Measurements from ENCODE around the gene EVI5. TPM values are rescaled to one million over a fixed set of nuclear protein-coding genes. Genes with fewer than 3 reads are reported as not detected.
A peak's percentile ranks its signal among the peaks of the same experiment; 100 is the strongest.

The EVI5 gene
- total and polyA plus RNA-seq, 10 of the 15 experiments (the other 5 are each of a cell fraction or from before 2014, with no cell fraction given): 0.27 to 6.8 (median 1.7) TPM

GRCh38 chr1:92485381-92486250 is 299.3 kb downstream of the EVI5 start (continued):
- TF ChIP-seq CEBPZ (IDR thresholded peaks at IDR 0.05; ENCODE audit: low read depth, low read length) (no peak), BHLHE40 (IDR thresholded peaks at IDR 0.05; ENCODE audit: borderline replicate concordance in 1 of 2, low read depth in 2 of 2, low read length in 1 of 2) (peak in 1 of 2 experiments; percentile 54; a peak in 2 of 4 replicates), MTA3 (IDR thresholded peaks at IDR 0.05; ENCODE audit: borderline replicate concordance, low read length) (0 out of 2 replicates have a peak, but pooled peaks have one; percentile 15), GABPA (IDR thresholded peaks at IDR 0.05; ENCODE audit: low read depth) (no peak), NR2C2 (IDR thresholded peaks at IDR 0.05; ENCODE audit: borderline replicate concordance, control insufficient read depth, insufficient read length, low read depth) (no peak), EED (IDR thresholded peaks at IDR 0.05; ENCODE audit: low read depth) (peak; percentile 57; the same call in 1 of the 2 replicates), ESRRA (IDR thresholded peaks at IDR 0.05; ENCODE audit: low read length) (no peak), CREM (IDR thresholded peaks at IDR 0.05; ENCODE audit: low read depth) (no peak), E4F1 (IDR thresholded peaks at IDR 0.05; ENCODE audit: borderline replicate concordance, partially characterized antibody) (no peak), SMC3 (IDR thresholded peaks at IDR 0.05; ENCODE audit: borderline replicate concordance, low read length) (peak; percentile 41; the same call in 1 of the 2 replicates), FOS (IDR thresholded peaks at IDR 0.05; ENCODE audit: borderline replicate concordance, extremely low read depth, insufficient read length) (no peak), NR2F1 (conservative IDR thresholded peaks at IDR 0.05) (peak; percentile 58), TCF7 (IDR thresholded peaks at IDR 0.05; ENCODE audit: borderline replicate concordance) (no peak; the same call in 1 of the 2 replicates), CBX3 (IDR thresholded peaks at IDR 0.05; ENCODE audit: borderline replicate concordance, low read depth) (no peak), MYB (IDR thresholded peaks at IDR 0.05; ENCODE audit: borderline replicate concordance, low read depth, low read length) (no peak), NR2C1 (IDR thresholded peaks at IDR 0.05) (no peak), BACH1 (IDR thresholded peaks at IDR 0.05; ENCODE audit: borderline replicate concordance) (peak; percentile 44; the same call in 1 of the 2 replicates), HDGF (IDR thresholded peaks at IDR 0.05) (no peak), PBX3 (IDR thresholded peaks at IDR 0.05; ENCODE audit: insufficient replicate concordance, low read depth, low read length) (no peak), TBL1XR1 (IDR thresholded peaks at IDR 0.05; ENCODE audit: low read depth, low read length) (no peak), HDAC6 (IDR thresholded peaks at IDR 0.05; ENCODE audit: unreplicated experiment) (no peak), NFYB (IDR thresholded peaks at IDR 0.05; ENCODE audit: insufficient read depth, low read depth, low read length) (no peak)
